Astrocyte of the cerebellum (primary cell): ENCODE results near the gene PRSS2.
"Not testable (repeated sequence)": the region's sequence is repeated elsewhere in the genome, so short reads cannot be mapped to it uniquely, and the experiment has no call there.

Experiments
- DNase-seq: peaks from one replicate; pipeline ENCODE4 v3.0.0-alpha.2; 2011; ENCODE audit warnings: low read depth
- H3K4me3 ChIP-seq: 2 replicates; pipeline ENCODE4 v1.5.1; 2011; ENCODE audit warnings: mild to moderate bottlenecking, low read depth, low read length, moderate library complexity
- CTCF ChIP-seq: IDR thresholded peaks from 2 replicates; pipeline ENCODE4 v1.5.1; 2012; ENCODE audit warnings: low read length, low read depth, moderate library complexity, mild to moderate bottlenecking; ENCODE audit errors: missing control alignments
- in situ Hi-C: cut with HindIII; loops from 2 replicates; pipeline ENCODE4 v1.10.0; 2017; ENCODE audit warnings: low sequenced_read_pairs

PRSS2 gene

GRCh38 chr7:142770661-142771352 is at the start of gene PRSS2:
PRSS2 (plus strand) TSS chr7:142770970; CDS start chr7:142770983, 13 bp downstream.
- TF ChIP-seq CTCF, result no peak
- no peak within 1 kb of the TSS for H3K4me3 ChIP-seq
- no peak for DNase-seq
- in situ Hi-C loops, result no loop called here

GRCh38 chr7:142720986-142721385 is 49.8 kb upstream of the PRSS2 start:
- DNase-seq, result no peak
- no peak for TF ChIP-seq CTCF
- no peak overlapping the region for H3K4me3 ChIP-seq
- in situ Hi-C loops, result no loop called here

GRCh38 chr7:142722248-142722794 is 48.4 kb upstream of the PRSS2 start:
- no peak overlapping the region for H3K4me3 ChIP-seq
- in situ Hi-C loops, result no loop called here
- no peak for TF ChIP-seq CTCF
- no peak for DNase-seq

- no peak overlapping the region for H3K4me3 ChIP-seq
- in situ Hi-C loops, result no loop called here
- TF ChIP-seq CTCF, result no peak
- no peak for DNase-seq
Measured at GRCh38 chr7:142733271-142733670, 37.5 kb upstream of the PRSS2 start.

- in situ Hi-C loops, result no loop called here
- TF ChIP-seq CTCF, result peak; percentile 23
- DNase-seq, result no peak
- no peak overlapping the region for H3K4me3 ChIP-seq
Measured at GRCh38 chr7:142739923-142740492, 30.8 kb upstream of the PRSS2 start.

- DNase-seq, result no peak
- in situ Hi-C loops, result no loop called here
- TF ChIP-seq CTCF, result no peak
- H3K4me3 ChIP-seq, result no peak overlapping the region
Measured at GRCh38 chr7:142740786-142741185, 30.0 kb upstream of the PRSS2 start.

GRCh38 chr7:142741932-142742331 is 28.8 kb upstream of the PRSS2 start:
- DNase-seq, H3K4me3 ChIP-seq, in situ Hi-C loops: not testable (repeated sequence)
